Fibroblast of lung (primary cell): ENCODE results near the gene CHST9.

Source experiments
- CTCF ChIP-seq, 2 donors: IDR thresholded peaks in 1 of 2; conservative IDR thresholded peaks in 1 of 2; 1 replicate in 1 of 2; 2 replicates in 1 of 2; pipeline ENCODE4 v1.5.1; 2011 to 2012; ENCODE audit warnings: low read length in 2 of 2, control low read depth in 1 of 2, inconsistent platforms in 1 of 2, low read depth in 1 of 2, mild to moderate bottlenecking in 1 of 2
- EZH2 ChIP-seq: IDR thresholded peaks from 2 replicates; pipeline ENCODE4 v1.5.1; 2012; ENCODE audit warnings: low read length, control low read depth, mild to moderate bottlenecking; ENCODE audit errors: missing control alignments

DNA sequence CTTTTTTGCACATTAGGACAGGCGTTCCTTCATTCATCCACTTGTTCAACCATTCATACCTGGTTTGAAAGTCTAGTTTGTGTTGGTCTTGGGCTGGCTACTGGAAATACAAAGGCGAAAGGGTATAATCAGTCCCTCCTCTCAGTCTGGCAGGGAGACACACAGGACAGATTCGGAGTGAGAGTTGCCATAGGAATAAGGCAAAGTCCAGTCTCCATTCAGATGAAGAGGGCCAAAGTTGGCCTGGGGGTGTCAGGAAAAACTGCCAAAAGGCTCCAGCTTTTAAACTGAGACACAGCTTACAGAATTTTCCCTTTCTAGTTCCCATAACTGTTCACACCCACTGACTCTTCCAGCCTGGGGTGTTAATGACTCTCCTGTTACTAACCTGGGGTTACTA, 223.3 kb downstream of the CHST9 start:
- TF ChIP-seq CTCF (conservative IDR thresholded peaks at IDR 0.05 in 1 of 2, IDR thresholded peaks at IDR 0.05 in 1 of 2; ENCODE audit: low read depth in 1 of 2, low read length in 2 of 2) (no peak), EZH2 (no peak)
